SU-DHL-6 (cell line): Measurements from ENCODE around the gene GLIPR1.

Experiments used
- CTCF ChIP-seq: fragments of 200-600 bp; sonication (generic); IDR thresholded peaks from one replicate; pipeline ENCODE4 v1.5.1; 2017; ENCODE audit warnings: antibody characterized with exemption, mild to moderate bottlenecking, low read length, moderate library complexity; ENCODE audit not compliant: insufficient read depth, poor library complexity, severe bottlenecking
- EZH2phosphoT487 ChIP-seq: fragments of 200-600 bp; sonication (generic), shearing (Covaris generic); conservative IDR thresholded peaks from 2 replicates; pipeline ENCODE4 v1.6.1; 2018; ENCODE audit warnings: mild to moderate bottlenecking, antibody characterized with exemption, low read length, moderate library complexity, mixed read lengths

GRCh38 chr12:75509621-75510020 is 29.1 kb downstream of the GLIPR1 start:
- no peak for TF ChIP-seq CTCF
- TF ChIP-seq EZH2phosphoT487: no peak
